Activated CD4-positive, alpha-beta T cell treated with anti-CD3 and anti-CD28 coated beads for 24 hours (primary cell): Measurements from ENCODE around the gene CNTNAP5.

Source experiments
- DNase-seq, 2 donors: peaks; one replicate each; pipeline ENCODE4 v3.0.0-alpha.2; 2020; ENCODE audit warnings: low read depth in 2 of 2

The CNTNAP5 gene

GRCh38 chr2:124159166-124159565 lies 134.1 kb downstream of the CNTNAP5 start:
- DNase-seq, result no peak

- DNase-seq, result no peak
These were observed 136.5 kb downstream of the CNTNAP5 start for GRCh38 chr2:124161542-124161941.

- no peak for DNase-seq
These were observed 137.2 kb downstream of the CNTNAP5 start for GRCh38 chr2:124162256-124162655.

GRCh38 chr2:124163840-124164239 lies 138.8 kb downstream of the CNTNAP5 start:
- DNase-seq, result no peak

- DNase-seq, result no peak
These were observed 140.6 kb downstream of the CNTNAP5 start for GRCh38 chr2:124165698-124166097.

- no peak for DNase-seq
These were observed 146.5 kb downstream of the CNTNAP5 start for GRCh38 chr2:124171472-124172063.

GRCh38 chr2:124178719-124179118 lies 153.6 kb downstream of the CNTNAP5 start:
- DNase-seq, result no peak

- no peak for DNase-seq
These were observed 155.5 kb downstream of the CNTNAP5 start for GRCh38 chr2:124180635-124181034.

- DNase-seq, result no peak
These were observed 161.7 kb downstream of the CNTNAP5 start for GRCh38 chr2:124186801-124187200.

- DNase-seq, result no peak
These were observed 162.9 kb downstream of the CNTNAP5 start for GRCh38 chr2:124187948-124188347.

- DNase-seq, result no peak
These were observed 168.6 kb downstream of the CNTNAP5 start for GRCh38 chr2:124193706-124194105.

GRCh38 chr2:124201713-124202112 lies 176.6 kb downstream of the CNTNAP5 start:
- no peak for DNase-seq

- no peak for DNase-seq
These were observed 184.4 kb downstream of the CNTNAP5 start for GRCh38 chr2:124209441-124209840.

- no peak for DNase-seq
These were observed 186.4 kb downstream of the CNTNAP5 start for GRCh38 chr2:124211461-124211860.

- DNase-seq, result no peak
These were observed 189.0 kb downstream of the CNTNAP5 start for GRCh38 chr2:124213977-124214587.

- DNase-seq, result no peak
These were observed 221.1 kb downstream of the CNTNAP5 start for GRCh38 chr2:124246170-124246569.

GRCh38 chr2:124248386-124248785 lies 223.3 kb downstream of the CNTNAP5 start:
- no peak for DNase-seq

GRCh38 chr2:124250433-124250832 lies 225.3 kb downstream of the CNTNAP5 start:
- no peak for DNase-seq

- DNase-seq, result no peak
These were observed 229.5 kb downstream of the CNTNAP5 start for GRCh38 chr2:124254621-124255020.

- DNase-seq, result no peak
These were observed 232.0 kb downstream of the CNTNAP5 start for GRCh38 chr2:124257120-124257519.

GRCh38 chr2:124258140-124258880 lies 233.2 kb downstream of the CNTNAP5 start:
- no peak for DNase-seq

- DNase-seq, result no peak
These were observed 236.4 kb downstream of the CNTNAP5 start for GRCh38 chr2:124261456-124261855.

- DNase-seq, result no peak
These were observed 239.5 kb downstream of the CNTNAP5 start for GRCh38 chr2:124264551-124265091.
